Putamen (tissue), 1 donor: Measurements from ENCODE around the gene ST8SIA2.

ENCODE experiments used
- DNase-seq: peaks from one replicate; pipeline ENCODE4 v3.0.0-alpha.2; 2016; ENCODE audit warnings: low spot score

ST8SIA2 gene

GRCh38 chr15:92393071-92393979 lies at the start of gene ST8SIA2:
ST8SIA2 (plus strand) TSS chr15:92393881; CDS start chr15:92394065, 184 bp downstream.
- DNase-seq = no peak

GRCh38 chr15:92343924-92344643 lies 49.6 kb upstream of the ST8SIA2 start:
- peak; percentile 35 for DNase-seq

- DNase-seq = no peak
Measured at GRCh38 chr15:92346063-92346462, 47.6 kb upstream of the ST8SIA2 start.

- DNase-seq = no peak
Measured at GRCh38 chr15:92355307-92355706, 38.4 kb upstream of the ST8SIA2 start.

GRCh38 chr15:92361321-92362000 lies 32.2 kb upstream of the ST8SIA2 start:
- DNase-seq = no peak

- no peak for DNase-seq
Measured at GRCh38 chr15:92362001-92362350, 31.7 kb upstream of the ST8SIA2 start.

- no peak for DNase-seq
Measured at GRCh38 chr15:92365084-92365483, 28.6 kb upstream of the ST8SIA2 start.

- DNase-seq = no peak
Measured at GRCh38 chr15:92365906-92366305, 27.8 kb upstream of the ST8SIA2 start.

GRCh38 chr15:92366381-92366780 lies 27.3 kb upstream of the ST8SIA2 start:
- DNase-seq = no peak

GRCh38 chr15:92375057-92375456 lies 18.6 kb upstream of the ST8SIA2 start:
- DNase-seq = no peak

GRCh38 chr15:92376109-92376508 lies 17.6 kb upstream of the ST8SIA2 start:
- DNase-seq = no peak

- DNase-seq = no peak
Measured at GRCh38 chr15:92377083-92377789, 16.4 kb upstream of the ST8SIA2 start.

GRCh38 chr15:92383519-92384324 lies 10.0 kb upstream of the ST8SIA2 start:
- DNase-seq = no peak

- no peak for DNase-seq
Measured at GRCh38 chr15:92384381-92384780, 9.3 kb upstream of the ST8SIA2 start.

- no peak for DNase-seq
Measured at GRCh38 chr15:92385096-92385495, 8.6 kb upstream of the ST8SIA2 start.

GRCh38 chr15:92391640-92392039 lies 2.0 kb upstream of the ST8SIA2 start:
- DNase-seq = peak; percentile 14

- DNase-seq = no peak
Measured at GRCh38 chr15:92392462-92392861, 1.2 kb upstream of the ST8SIA2 start.

GRCh38 chr15:92393980-92394308 lies 263 bp downstream of the ST8SIA2 start:
- no peak for DNase-seq

- DNase-seq = no peak
Measured at GRCh38 chr15:92394309-92395097, 822 bp downstream of the ST8SIA2 start.

GRCh38 chr15:92395098-92395635 lies 1.5 kb downstream of the ST8SIA2 start:
- DNase-seq = no peak
